Superior temporal gyrus (tissue), 1 donor: ENCODE data around the gene CA10.

ENCODE experiments used
- DNase-seq: peaks from one replicate; pipeline ENCODE4 v3.0.0-alpha.2; 2016; ENCODE audit errors: extremely low spot score

Gene CA10

GRCh38 chr17:51819341-51820219, 338.9 kb downstream of the CA10 start:
- no peak for DNase-seq

DNA sequence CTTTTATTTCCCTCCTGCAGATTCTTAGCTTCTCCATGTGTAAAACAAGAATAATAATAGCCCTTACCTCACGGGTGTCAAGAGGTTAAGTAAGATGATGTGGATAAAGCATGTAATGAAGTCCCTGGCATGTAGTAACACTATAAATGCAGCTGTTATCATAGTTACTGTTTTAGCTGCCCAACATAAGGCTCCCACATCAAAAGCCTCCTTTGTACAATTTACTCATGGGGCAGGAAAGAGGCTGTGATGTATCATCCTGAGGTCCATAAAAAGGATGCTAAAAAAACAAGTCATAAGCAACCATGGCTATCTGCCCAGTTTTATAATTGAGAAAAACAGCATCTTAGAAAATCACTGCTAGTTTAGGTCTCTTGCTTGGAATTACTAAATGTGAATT, 339.7 kb downstream of the CA10 start:
- DNase-seq: no peak

- DNase-seq: no peak
These were observed 340.6 kb downstream of the CA10 start for GRCh38 chr17:51817955-51818354.

GRCh38 chr17:51817117-51817516, 341.4 kb downstream of the CA10 start:
- no peak for DNase-seq

DNA sequence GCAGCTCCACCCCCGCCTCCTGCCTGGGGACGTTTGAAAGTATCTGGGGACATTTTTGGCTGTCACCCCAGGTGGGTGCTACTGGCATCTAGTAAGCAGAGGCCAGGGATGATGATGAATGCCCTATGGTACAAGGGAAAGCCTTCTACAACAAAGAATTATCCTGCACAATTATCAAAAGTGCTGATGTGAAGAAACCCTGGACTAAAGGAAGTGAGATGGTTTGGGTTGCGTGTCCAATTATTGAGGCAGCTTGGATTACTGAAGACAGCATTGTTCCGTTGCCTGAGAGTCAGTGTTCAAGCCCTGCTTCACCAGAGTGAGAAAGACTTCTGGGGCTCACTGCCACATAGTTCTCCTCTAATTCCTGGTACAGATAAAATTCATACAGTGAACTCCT, 343.4 kb downstream of the CA10 start:
- no peak for DNase-seq

DNA sequence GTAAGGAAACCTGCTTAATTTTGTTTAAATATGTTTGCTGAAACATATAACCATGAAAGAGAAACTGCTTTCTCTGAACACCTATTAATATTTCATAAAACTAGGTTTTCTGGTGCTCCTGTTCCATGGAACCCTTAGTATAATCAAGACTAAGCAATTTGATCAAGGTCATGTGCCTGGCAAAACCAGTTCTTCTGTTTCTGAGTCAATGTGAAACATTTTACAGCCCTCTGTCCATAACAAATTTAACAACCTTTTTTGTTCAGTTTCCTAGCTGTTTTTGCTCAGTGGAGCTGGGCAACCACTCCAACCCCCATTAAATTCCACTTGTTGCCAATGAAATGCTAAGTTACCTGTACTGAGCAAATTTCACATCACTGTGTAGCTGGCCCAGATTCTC, 344.0 kb downstream of the CA10 start:
- DNase-seq: no peak

DNA sequence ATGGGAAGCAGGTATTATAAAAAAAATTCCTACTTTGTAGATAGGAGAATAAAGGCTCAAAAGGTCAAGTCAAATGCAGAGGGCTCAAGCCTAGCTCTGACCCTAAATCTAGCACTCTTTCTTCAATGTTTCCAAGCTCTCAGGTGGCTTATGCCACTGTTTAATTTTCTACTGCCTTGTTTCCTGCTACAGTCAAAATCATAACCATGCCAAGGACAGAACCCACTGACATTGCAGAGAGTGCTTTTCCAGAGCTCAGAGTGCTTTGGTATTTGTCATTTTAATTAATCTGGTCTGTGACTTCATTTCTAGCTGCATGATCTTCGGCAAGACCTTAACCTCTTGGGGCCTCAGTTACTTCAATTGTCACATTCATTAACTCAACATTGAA, 344.7 kb downstream of the CA10 start:
- no peak for DNase-seq

GRCh38 chr17:51813140-51813783, 345.3 kb downstream of the CA10 start:
- no peak for DNase-seq

- no peak for DNase-seq
These were observed 351.1 kb downstream of the CA10 start for GRCh38 chr17:51807460-51807859.

DNA sequence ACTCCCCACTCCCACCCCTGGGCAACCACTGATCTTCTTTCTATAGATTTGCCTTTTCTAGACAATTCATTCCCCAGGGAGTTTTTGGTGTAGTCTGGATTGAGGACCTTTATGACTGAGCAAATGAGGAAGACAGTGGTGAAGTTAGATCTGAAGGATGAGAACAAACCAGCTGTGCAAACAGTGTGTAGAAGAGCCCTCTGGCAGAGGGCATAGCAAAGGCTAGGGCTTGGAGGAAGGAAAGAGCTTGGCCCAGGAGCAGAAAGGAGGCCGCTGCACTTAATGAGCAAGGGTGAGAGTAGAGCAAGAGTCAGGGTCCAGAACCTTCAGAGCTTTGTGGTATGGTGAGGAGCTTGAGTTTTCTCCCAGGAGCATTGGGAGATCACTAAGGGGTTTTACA, 352.7 kb downstream of the CA10 start:
- no peak for DNase-seq

GRCh38 chr17:51805185-51805584, 353.3 kb downstream of the CA10 start:
- DNase-seq: no peak

DNA sequence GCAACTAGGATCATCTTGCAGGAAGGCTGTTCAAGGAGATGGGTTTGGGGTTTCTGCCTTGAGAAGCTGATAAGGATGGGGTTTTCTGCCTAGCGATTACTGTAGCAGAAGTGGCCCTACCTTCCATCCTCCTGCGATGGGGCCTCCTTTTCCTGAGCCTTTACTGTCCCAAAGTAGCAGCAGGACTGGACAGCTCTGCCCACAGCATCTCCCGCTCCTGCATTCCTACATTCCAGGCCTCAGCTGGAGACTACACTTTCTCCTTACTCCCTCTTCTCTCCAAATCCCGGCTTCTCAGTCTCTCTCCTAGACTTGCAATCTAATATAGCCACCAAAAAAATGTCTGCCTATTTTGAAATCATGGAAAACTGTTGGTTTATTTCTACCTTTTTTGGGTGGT, 355.4 kb downstream of the CA10 start:
- DNase-seq: no peak

DNA sequence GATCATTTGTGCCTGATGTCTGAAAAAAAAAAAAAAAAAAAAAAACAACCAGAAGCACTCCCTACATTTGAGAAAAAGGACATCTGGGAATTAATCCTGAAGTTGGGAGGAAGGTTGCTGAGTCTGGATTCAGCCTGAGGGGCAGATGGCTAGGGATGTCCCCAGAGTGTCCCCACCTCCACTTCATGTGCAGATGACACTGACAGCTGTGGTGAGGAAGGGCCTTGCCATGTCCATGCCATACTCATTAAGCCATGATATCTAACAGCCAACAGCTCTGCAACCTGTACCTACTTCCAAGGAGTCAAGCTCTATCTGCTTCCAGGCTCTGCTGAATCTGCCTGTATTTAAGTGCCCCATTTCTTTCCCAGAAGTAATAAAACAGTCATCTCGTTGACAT, 356.0 kb downstream of the CA10 start:
- DNase-seq: no peak

DNA sequence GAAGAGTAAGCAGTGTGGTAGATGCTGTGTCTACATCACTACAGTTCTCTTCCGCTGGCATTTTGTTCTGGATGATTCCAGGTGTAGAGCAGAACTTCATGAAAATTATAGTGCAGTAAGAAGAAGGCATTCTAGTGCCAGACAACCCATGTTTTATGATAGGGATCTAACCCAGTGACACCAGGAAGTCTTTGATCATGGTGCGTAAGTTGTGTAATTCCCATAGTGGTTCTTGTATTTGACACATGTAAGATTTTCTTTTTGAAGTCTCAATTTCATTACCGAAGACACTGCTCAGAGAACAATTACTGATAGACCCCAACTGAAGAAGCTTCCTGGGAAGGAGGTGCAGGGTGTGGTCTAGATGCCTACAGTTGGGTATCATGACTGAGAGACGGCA, 356.9 kb downstream of the CA10 start:
- no peak for DNase-seq

DNA sequence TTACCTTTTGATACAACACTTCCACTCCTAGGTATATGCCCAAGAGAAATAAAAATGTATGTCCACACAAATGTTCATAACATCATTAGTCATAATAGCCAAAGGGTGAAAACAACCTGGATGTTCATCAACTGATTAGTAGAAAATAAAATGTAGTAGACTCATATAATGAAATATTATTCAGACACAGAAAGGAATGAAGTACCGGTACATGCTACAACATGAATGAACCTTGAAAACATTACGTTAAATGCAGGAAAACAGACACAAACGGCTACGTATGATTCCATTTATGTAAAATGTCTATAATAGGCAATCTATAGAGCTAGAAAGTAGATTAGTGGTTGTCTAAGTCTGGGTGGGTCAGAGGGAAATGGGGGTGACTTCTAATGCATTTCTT, 358.5 kb downstream of the CA10 start:
- no peak for DNase-seq

DNA sequence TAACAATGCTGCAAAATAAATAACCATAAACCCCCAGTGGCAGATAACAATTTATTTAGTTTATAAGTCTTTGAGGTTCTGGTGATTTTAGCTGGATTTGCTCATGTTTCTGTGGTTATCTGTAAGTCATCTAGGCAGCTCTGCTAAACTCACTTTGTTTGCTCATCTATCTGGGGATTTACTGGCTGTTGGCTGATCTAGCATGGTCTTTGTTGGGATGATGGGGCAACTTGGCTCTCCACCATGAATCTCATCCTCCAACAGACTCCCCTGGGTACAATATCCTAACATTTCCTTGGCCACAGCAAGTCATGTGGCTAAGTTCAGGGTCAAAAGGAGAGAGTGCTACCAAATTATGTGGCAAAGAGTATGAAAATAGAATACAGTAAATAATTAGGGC, 359.3 kb downstream of the CA10 start:
- no peak for DNase-seq

DNA sequence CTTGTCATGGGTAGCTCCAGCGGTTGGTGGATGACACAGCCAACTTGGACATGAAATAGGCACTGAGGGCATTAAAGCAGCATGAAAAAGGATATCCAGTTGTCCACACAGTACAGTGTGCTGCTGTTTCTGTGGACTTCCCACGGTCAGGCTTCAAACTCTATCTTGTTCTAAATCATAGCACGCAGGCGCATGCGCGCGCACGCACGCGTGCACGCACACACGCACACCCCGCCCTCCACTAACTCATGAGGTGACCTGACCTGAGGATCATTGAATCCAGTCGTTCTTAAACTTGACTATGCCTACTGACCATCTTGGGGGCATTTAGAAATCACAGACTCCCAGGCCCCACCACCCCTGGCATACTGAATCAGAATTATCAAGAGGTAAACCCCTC, 361.4 kb downstream of the CA10 start:
- no peak for DNase-seq

DNA sequence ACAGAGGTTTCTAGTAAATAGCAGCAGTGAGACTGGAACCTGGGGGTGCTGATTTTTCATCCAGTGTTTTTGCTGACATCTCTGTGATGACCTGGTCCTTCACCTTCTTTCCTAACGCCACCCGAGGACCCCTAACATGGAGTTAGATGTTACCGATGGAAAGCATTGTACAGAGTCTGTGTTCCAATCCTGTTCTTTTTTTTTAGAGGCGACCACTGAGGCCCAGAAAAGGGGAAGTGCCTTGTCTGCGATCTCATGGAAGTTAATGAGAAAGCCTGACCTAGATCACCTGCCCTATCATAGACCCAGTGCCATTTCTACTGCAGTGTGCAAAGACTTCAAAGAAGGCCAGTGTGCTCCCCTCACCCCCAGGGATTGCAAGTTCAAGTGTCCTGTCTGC, 362.5 kb downstream of the CA10 start:
- no peak for DNase-seq

DNA sequence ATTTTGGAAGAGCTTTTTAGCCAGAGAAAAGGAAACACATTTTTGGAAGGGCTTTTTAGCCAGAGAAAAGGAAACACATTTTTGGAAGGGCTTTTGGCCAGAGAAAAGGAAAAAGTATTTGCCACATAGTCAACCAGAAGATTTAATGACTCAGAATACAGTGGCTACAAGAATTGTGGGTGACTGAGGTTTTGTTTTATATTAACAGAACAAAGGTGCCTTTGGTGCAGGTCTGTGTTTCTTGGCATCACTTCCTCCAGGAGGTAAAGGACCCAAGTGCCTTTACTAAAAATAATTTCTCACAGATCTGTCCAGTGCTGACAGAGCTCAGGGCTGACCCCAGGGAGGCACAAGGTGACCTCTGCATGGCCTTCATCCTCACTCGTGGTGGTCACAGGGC, 363.1 kb downstream of the CA10 start:
- DNase-seq: no peak

- no peak for DNase-seq
These were observed 364.0 kb downstream of the CA10 start for GRCh38 chr17:51794466-51794865.

- DNase-seq: no peak
These were observed 364.8 kb downstream of the CA10 start for GRCh38 chr17:51793686-51794085.

GRCh38 chr17:51778842-51779241, 379.7 kb downstream of the CA10 start:
- DNase-seq: no peak

GRCh38 chr17:51770027-51770759, 388.3 kb downstream of the CA10 start:
- DNase-seq: no peak
